Lower leg skin (tissue), 3 donors: ENCODE results near the gene LIN37.

ENCODE experiments used
- POLR2A ChIP-seq, 2 donors: fragments of 450-650 bp; IDR thresholded peaks; one replicate each; pipeline ENCODE4 v1.6.1; 2016 to 2017; ENCODE audit warnings: antibody characterized with exemption in 2 of 2, mild to moderate bottlenecking in 1 of 2, moderate library complexity in 1 of 2
- TF ChIP-seq, protein P1 (sequence below), 3 donors: fragments of 450-650 bp; IDR thresholded peaks; one replicate each; pipeline ENCODE4 v1.5.1; 2016; ENCODE audit warnings: antibody characterized with exemption in 3 of 3, mild to moderate bottlenecking in 3 of 3, moderate library complexity in 2 of 3

DNA sequence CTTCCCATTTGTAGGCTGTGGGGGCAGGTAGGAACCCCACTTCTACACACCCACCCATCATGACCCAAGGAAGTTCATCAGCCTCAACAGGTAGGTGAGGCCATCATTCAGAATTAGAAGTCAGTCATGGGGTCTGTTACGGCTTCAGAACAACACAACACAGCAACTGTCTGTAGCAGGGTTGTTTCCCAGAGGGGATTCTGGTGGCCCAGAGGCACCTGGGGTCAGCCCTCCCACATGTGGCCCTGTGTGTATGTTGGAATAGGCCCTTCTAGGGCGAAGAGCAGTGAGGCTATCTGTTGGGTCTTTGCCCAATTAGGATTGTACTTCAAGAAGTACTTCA lies 9.5 kb upstream of the LIN37 start:
- TF ChIP-seq POLR2A (IDR thresholded peaks at IDR 0.05), result no peak
- TF ChIP-seq, protein P1, sequence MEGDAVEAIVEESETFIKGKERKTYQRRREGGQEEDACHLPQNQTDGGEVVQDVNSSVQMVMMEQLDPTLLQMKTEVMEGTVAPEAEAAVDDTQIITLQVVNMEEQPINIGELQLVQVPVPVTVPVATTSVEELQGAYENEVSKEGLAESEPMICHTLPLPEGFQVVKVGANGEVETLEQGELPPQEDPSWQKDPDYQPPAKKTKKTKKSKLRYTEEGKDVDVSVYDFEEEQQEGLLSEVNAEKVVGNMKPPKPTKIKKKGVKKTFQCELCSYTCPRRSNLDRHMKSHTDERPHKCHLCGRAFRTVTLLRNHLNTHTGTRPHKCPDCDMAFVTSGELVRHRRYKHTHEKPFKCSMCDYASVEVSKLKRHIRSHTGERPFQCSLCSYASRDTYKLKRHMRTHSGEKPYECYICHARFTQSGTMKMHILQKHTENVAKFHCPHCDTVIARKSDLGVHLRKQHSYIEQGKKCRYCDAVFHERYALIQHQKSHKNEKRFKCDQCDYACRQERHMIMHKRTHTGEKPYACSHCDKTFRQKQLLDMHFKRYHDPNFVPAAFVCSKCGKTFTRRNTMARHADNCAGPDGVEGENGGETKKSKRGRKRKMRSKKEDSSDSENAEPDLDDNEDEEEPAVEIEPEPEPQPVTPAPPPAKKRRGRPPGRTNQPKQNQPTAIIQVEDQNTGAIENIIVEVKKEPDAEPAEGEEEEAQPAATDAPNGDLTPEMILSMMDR (IDR thresholded peaks at IDR 0.05), result no peak
